SU-DHL-6 (cell line): ENCODE data around the gene SYCP3.

ENCODE experiments used
- H2AFZ ChIP-seq: fragments of 200-600 bp; sonication (generic); 2 replicates; pipeline ENCODE4 v1.6.1; 2014; ENCODE audit warnings: low read depth, mild to moderate bottlenecking, moderate library complexity, mixed read lengths, antibody characterized with exemption, low read length; ENCODE audit not compliant: severe bottlenecking
- H3F3A ChIP-seq: fragments of 200-600 bp; shearing (Covaris generic); 2 replicates; pipeline ENCODE4 v1.6.0; 2016; ENCODE audit warnings: antibody characterized with exemption, mild to moderate bottlenecking; ENCODE audit not compliant: insufficient read depth
- H3K27ac ChIP-seq: fragments of 200-600 bp; sonication (generic); 2 replicates; pipeline ENCODE4 v1.5.1; 2016; ENCODE audit warnings: low read depth, mild to moderate bottlenecking, low read length, moderate library complexity, mixed read lengths
- H3K27me3 ChIP-seq: fragments of 200-600 bp; sonication (generic), shearing (Covaris generic); 2 replicates; pipeline ENCODE4 v1.6.0; 2014; ENCODE audit warnings: mild to moderate bottlenecking, low read length
- H3K36me3 ChIP-seq: fragments of 200-600 bp; sonication (generic); 2 replicates; pipeline ENCODE4 v1.6.1; 2014; ENCODE audit warnings: mild to moderate bottlenecking, low read length, mixed read lengths
- H3K4me2 ChIP-seq: fragments of 300-600, 200-600 bp; shearing (Covaris generic), sonication (generic); 2 replicates; pipeline ENCODE4 v1.6.0; 2014; ENCODE audit warnings: low read length, low read depth, mild to moderate bottlenecking; ENCODE audit not compliant: poor library complexity, severe bottlenecking
- H3K4me3 ChIP-seq: fragments of 200-600 bp; sonication (generic); 2 replicates; pipeline ENCODE4 v1.5.1; 2014; ENCODE audit warnings: antibody characterized with exemption, low read length, mild to moderate bottlenecking, mixed read lengths; ENCODE audit not compliant: insufficient read depth, poor library complexity, severe bottlenecking
- H3K79me2 ChIP-seq: fragments of 200-600 bp; sonication (generic); 2 replicates; pipeline ENCODE4 v1.6.1; 2014; ENCODE audit warnings: mild to moderate bottlenecking, low read length, moderate library complexity; ENCODE audit not compliant: insufficient read depth
- H3K9ac ChIP-seq: fragments of 200-600 bp; sonication (generic); 2 replicates; pipeline ENCODE4 v1.7.0; 2014; ENCODE audit warnings: mild to moderate bottlenecking, low read length
- H3K9me2 ChIP-seq: fragments of 200-600 bp; sonication (generic); replicated peaks from 2 replicates; pipeline ENCODE4 v1.6.1; 2014; ENCODE audit warnings: low read length; ENCODE audit not compliant: insufficient read depth
- H3K9me3 ChIP-seq: fragments of 200-600 bp; sonication (generic); 2 replicates; pipeline ENCODE4 v1.6.1; 2014; ENCODE audit warnings: low read length, mixed read lengths; ENCODE audit not compliant: insufficient read depth
- H4K20me1 ChIP-seq: fragments of 200-600 bp; sonication (generic); 2 replicates; pipeline ENCODE4 v1.6.1; 2014; ENCODE audit warnings: low read depth, mild to moderate bottlenecking, antibody characterized with exemption, low read length, moderate library complexity, mixed read lengths
- EZH2phosphoT487 ChIP-seq: fragments of 200-600 bp; sonication (generic), shearing (Covaris generic); conservative IDR thresholded peaks from 2 replicates; pipeline ENCODE4 v1.6.1; 2018; ENCODE audit warnings: mild to moderate bottlenecking, antibody characterized with exemption, low read length, moderate library complexity, mixed read lengths
- TF ChIP-seq, protein P1 (sequence below): fragments of 200-600 bp; sonication (generic); IDR thresholded peaks from one replicate; pipeline ENCODE4 v1.5.1; 2017; ENCODE audit warnings: antibody characterized with exemption, mild to moderate bottlenecking, low read length, moderate library complexity; ENCODE audit not compliant: insufficient read depth, poor library complexity, severe bottlenecking

Gene SYCP3

DNA sequence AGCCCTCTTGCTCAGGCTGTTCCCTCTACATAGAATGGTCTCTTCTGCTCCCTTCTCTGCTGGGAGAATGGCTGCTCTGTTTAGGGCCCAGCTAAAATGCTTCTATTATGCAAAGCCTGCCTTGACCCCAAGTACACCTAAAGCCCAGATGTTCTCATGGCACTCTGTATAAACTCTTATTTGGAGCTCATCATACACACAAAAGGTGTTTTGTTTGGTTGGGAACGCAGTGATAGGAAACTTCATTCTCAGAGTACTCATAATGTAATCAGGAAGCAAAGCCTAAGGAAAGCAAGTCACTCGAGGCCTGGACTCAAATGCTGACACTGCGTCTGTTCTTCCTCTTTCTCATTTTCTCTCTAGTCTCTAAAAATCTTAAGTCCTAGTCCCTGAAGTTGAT is 38.2 kb upstream of the SYCP3 start:
- no peak overlapping the region for H3K4me2 ChIP-seq
- TF ChIP-seq EZH2phosphoT487: no peak
- TF ChIP-seq, protein P1, sequence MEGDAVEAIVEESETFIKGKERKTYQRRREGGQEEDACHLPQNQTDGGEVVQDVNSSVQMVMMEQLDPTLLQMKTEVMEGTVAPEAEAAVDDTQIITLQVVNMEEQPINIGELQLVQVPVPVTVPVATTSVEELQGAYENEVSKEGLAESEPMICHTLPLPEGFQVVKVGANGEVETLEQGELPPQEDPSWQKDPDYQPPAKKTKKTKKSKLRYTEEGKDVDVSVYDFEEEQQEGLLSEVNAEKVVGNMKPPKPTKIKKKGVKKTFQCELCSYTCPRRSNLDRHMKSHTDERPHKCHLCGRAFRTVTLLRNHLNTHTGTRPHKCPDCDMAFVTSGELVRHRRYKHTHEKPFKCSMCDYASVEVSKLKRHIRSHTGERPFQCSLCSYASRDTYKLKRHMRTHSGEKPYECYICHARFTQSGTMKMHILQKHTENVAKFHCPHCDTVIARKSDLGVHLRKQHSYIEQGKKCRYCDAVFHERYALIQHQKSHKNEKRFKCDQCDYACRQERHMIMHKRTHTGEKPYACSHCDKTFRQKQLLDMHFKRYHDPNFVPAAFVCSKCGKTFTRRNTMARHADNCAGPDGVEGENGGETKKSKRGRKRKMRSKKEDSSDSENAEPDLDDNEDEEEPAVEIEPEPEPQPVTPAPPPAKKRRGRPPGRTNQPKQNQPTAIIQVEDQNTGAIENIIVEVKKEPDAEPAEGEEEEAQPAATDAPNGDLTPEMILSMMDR: no peak
- no peak overlapping the region for H3K27ac ChIP-seq
- H4K20me1 ChIP-seq: no peaks in the 10 kb centered on the region
- H3K4me3 ChIP-seq: no peak overlapping the region
- no peaks in the 10 kb centered on the region for H3K36me3 ChIP-seq
- H3K27me3 ChIP-seq: no peaks in the 10 kb centered on the region
- H3F3A ChIP-seq: peaks cover 10% of the 10 kb centered on the region; the same call in 1 of the 2 replicates
- H3K9me3 ChIP-seq: no peaks in the 10 kb centered on the region
- H3K9me2 ChIP-seq: no peaks in the 10 kb centered on the region
- H2AFZ ChIP-seq: no peak overlapping the region
- H3K79me2 ChIP-seq: no peaks in the 10 kb centered on the region
- H3K9ac ChIP-seq: no peak overlapping the region

DNA sequence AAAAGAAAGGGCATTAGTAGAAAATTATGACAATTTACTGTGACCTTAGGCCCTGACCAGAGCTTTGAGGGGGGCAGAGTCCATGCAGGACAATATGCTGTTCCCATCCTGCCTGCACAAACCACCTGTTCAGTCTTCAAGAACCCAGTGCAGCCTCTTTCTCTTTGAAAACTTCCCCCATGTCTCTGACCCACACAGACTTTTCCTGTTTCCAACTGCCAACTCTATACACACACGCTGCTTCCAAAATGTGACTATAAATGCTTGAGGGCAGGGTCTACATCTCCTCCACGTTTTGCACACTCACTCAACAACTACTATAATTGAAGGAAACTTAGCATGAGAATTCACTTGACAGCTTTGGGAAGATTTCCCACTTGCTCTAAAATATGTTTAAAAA is 36.6 kb upstream of the SYCP3 start:
- H3K4me3 ChIP-seq: no peak overlapping the region
- TF ChIP-seq, protein P1: no peak
- no peak for TF ChIP-seq EZH2phosphoT487
- H3K9ac ChIP-seq: no peak overlapping the region
- H3K27me3 ChIP-seq: no peaks in the 10 kb centered on the region
- H4K20me1 ChIP-seq: no peaks in the 10 kb centered on the region
- no peak overlapping the region for H3K27ac ChIP-seq
- peaks cover 19% of the 10 kb centered on the region for H3F3A ChIP-seq
- H3K9me2 ChIP-seq: no peaks in the 10 kb centered on the region
- no peak overlapping the region for H3K4me2 ChIP-seq
- no peaks in the 10 kb centered on the region for H3K9me3 ChIP-seq
- no peaks in the 10 kb centered on the region for H3K79me2 ChIP-seq
- H2AFZ ChIP-seq: no peak overlapping the region
- no peaks in the 10 kb centered on the region for H3K36me3 ChIP-seq

DNA sequence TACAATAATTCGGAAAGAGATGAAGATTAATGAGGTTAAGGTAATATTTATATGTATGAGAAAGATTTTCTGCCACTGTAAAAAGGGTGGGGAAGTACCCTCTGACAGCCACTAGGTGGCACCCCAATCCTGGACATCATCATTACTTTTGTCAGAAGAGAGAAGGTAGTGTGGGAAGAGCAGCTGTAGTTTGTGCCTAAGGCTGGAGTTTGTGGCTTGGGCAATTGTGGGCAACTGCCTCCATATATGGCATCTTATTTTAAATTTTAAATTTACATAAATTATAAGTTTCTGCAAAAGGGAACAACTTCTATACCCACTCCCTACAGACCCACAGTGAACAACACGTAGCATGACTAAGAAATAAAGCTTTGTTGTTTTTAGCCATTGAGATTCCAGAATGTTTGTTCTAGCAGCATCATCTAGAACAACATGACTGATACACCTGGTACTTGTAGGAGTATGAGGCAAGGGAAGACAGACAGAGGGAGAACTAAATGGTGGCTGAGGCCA is 34.4 kb upstream of the SYCP3 start:
- Histone ChIP-seq H3K9me3 (no peaks in the 10 kb centered on the region), H3K79me2 (no peaks in the 10 kb centered on the region), H3F3A (peaks cover 19% of the 10 kb centered on the region), H2AFZ (no peak overlapping the region), H3K4me2 (peak overlapping the region; percentile 42), H3K27me3 (no peaks in the 10 kb centered on the region), H3K27ac (peak overlapping the region; percentile 80; the same call in 1 of the 2 replicates), H3K9ac (no peak overlapping the region), H4K20me1 (no peaks in the 10 kb centered on the region), H3K9me2 (no peaks in the 10 kb centered on the region), H3K36me3 (no peaks in the 10 kb centered on the region), H3K4me3 (no peak overlapping the region)
- no peak for TF ChIP-seq EZH2phosphoT487
- TF ChIP-seq, protein P1: peak; percentile 83
